Type B pancreatic cell (in vitro differentiated cells): ENCODE results near the gene GALK2. TPM values are rescaled to one million over a fixed set of nuclear protein-coding genes. Genes with fewer than 3 reads are reported as not detected.

Source experiments
- DNase-seq: peaks from one replicate; pipeline ENCODE4 v3.0.0; 2021; ENCODE audit warnings: mixed read lengths; ENCODE audit not compliant: unreplicated experiment; ENCODE audit errors: extremely low spot score
- H3K27ac Mint-ChIP-seq: 2 replicates; pipeline ENCODE4 v1.8.0; 2021; ENCODE audit warnings: mild to moderate bottlenecking, mixed read lengths
- H3K27me3 Mint-ChIP-seq: 2 replicates; pipeline ENCODE4 v1.8.0; 2021; ENCODE audit warnings: mixed read lengths
- H3K36me3 Mint-ChIP-seq: 2 replicates; pipeline ENCODE4 v1.8.0; 2021; ENCODE audit warnings: mixed read lengths
- H3K4me1 Mint-ChIP-seq: one replicate; pipeline ENCODE4 v1.8.0; 2021; ENCODE audit warnings: mixed read lengths; ENCODE audit not compliant: unreplicated experiment
- H3K4me3 Mint-ChIP-seq: 2 replicates; pipeline ENCODE4 v1.8.0; 2021; ENCODE audit warnings: mild to moderate bottlenecking, mixed read lengths
- H3K9me3 Mint-ChIP-seq: 2 replicates; pipeline ENCODE4 v1.8.0; 2021; ENCODE audit warnings: mixed read lengths
- long read RNA-seq: library from polyadenylated mRNA; unstranded; transcript quantifications from one replicate; pipeline ENCODE4 v2.0.0, GENCODE V29; 2020
- total RNA-seq: library from RNA; stranded (reverse); gene quantifications from 2 replicates; pipeline ENCODE4 v1.2.1, GENCODE V29; 2021; ENCODE audit warnings: low replicate concordance
- TF ChIP-seq, protein P1 (sequence below): fragments of 200-600 bp; sonication (generic); conservative IDR thresholded peaks from 2 replicates; pipeline ENCODE4 v1.5.0; 2021; ENCODE audit warnings: antibody characterized with exemption, mild to moderate bottlenecking

GALK2 gene
- total RNA-seq, result 24.9 and 26.9 TPM in 2 replicates
- long read RNA-seq, full-length matches to known transcripts, result 94 of 172 reads
- long read RNA-seq, partial matches to known transcripts, result 6 of 172 reads
- long read RNA-seq, other reads (novel, unspliced or antisense), result 72 of 172 reads

DNA sequence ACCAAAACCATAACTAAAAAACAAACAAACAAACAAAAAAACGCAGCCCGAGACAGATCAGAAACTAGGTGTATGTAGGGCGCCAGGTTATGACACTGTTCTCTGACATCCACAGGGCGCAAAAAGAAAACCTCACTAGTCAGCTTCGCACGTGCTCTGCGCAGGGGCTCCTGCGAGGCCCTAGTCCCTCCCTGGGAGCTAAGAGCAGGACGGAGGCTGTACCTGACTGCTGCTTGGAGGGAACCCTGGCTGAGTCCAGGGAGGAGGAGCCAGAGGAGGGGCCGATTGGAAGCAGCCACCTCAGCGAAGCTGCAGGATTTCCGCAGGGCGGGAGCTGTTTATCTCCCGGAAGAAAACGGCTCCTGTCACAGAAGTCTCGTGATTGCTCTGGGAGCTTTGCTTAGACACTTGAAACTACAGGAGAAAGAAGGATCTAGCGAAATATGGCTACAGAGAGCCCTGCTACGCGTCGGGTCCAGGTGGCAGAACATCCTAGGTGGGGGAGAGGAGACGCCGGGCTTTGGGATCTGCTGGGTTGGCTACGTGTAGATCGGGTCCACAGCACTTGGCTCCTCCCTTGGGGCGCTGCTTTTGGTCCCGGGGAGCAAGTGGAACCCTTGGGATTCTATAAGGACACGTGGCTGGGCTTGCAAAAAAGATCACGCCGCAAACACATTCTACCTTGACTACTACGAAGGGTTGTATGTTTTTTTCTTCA, at the start of gene GALK2:
Gene GALK2 (plus strand): TSS at position 368 of the 718 bp plus-strand sequence. CDS start 76 bp downstream, at position 444.
- peaks cover 17% of the 10 kb centered on the region for H3K4me1 Mint-ChIP-seq
- peak within 1 kb of the TSS; percentile 96 for H3K4me3 Mint-ChIP-seq
- TF ChIP-seq, protein P1, sequence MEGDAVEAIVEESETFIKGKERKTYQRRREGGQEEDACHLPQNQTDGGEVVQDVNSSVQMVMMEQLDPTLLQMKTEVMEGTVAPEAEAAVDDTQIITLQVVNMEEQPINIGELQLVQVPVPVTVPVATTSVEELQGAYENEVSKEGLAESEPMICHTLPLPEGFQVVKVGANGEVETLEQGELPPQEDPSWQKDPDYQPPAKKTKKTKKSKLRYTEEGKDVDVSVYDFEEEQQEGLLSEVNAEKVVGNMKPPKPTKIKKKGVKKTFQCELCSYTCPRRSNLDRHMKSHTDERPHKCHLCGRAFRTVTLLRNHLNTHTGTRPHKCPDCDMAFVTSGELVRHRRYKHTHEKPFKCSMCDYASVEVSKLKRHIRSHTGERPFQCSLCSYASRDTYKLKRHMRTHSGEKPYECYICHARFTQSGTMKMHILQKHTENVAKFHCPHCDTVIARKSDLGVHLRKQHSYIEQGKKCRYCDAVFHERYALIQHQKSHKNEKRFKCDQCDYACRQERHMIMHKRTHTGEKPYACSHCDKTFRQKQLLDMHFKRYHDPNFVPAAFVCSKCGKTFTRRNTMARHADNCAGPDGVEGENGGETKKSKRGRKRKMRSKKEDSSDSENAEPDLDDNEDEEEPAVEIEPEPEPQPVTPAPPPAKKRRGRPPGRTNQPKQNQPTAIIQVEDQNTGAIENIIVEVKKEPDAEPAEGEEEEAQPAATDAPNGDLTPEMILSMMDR, result no peak
- no peaks in the 10 kb centered on the region for H3K27me3 Mint-ChIP-seq
- H3K36me3 Mint-ChIP-seq, result peaks cover 5% of the 10 kb centered on the region
- no peaks in the 10 kb centered on the region for H3K9me3 Mint-ChIP-seq
- H3K27ac Mint-ChIP-seq, result peak within 1 kb of the TSS; percentile 96
- DNase-seq, result peak; percentile 83

DNA sequence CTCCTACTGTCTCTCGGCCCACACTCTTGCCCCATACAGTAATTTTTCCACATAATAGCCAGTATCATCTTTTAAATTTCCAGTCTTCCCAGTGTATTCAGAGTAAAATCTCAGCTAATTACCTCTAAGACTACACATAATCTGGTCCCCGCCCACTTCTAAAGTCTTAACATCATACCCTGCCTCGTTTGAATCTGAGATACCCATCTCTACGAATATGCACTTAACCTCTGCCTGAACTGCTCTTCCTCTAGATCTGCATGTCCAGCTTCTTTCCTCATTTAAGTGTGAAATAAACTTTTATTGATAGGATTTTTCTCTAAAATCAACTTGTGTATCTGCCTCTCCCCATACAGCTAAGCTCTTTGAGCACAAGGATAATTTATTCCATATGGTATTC, 49.2 kb upstream of the GALK2 start:
- DNase-seq, result no peak
- Mint-ChIP-seq H3K9me3 (no peaks in the 10 kb centered on the region), H3K27me3 (no peaks in the 10 kb centered on the region), H3K4me3 (no peak overlapping the region), H3K36me3 (peaks cover 8% of the 10 kb centered on the region), H3K27ac (no peak overlapping the region), H3K4me1 (no peaks in the 10 kb centered on the region)
- TF ChIP-seq, protein P1, result no peak

DNA sequence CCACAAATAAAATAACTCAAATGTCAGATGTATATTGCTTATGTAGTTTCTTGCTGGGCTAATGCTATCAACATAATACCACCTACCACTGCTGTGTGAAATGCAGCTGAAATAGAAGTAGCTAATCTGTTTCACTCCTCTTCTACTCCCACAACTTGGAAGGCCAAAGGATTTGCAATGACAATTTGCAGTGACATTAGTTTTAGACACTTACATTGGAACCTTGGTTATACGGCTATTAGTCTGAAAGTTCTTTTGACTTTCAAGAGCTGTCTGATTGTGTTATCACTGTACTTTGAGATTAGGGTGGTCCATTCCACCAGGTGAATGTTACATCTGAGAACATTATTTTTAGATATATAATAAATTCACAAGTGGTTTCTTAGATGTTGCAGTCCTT, 48.1 kb upstream of the GALK2 start:
- Mint-ChIP-seq H3K9me3 (no peaks in the 10 kb centered on the region), H3K36me3 (peaks cover 1% of the 10 kb centered on the region), H3K27me3 (no peaks in the 10 kb centered on the region), H3K4me3 (no peak overlapping the region), H3K4me1 (no peaks in the 10 kb centered on the region), H3K27ac (no peak overlapping the region)
- TF ChIP-seq, protein P1, result no peak
- DNase-seq, result no peak

DNA sequence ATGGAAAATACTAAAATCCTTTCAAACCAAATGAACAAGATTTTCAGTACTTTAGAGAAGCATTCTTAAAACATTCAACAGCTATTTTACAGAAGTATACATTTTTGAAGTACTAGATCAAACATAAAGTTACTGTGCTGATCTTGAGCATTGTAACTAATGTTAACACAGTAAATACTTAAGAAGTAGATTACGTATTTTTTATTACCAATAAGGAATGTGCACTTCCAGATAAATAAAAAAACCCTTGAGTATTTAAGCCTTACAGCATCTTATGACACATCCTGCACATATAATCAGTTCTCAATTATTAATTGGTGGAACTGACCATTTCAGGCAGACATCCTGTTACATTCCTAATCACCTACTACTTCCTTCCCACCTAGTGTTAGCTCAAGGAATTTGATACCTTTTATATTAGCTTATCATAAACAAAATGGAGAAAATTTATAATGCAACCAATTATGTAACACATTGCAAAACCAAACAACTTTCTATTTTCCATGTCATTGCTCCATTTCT, 47.4 kb upstream of the GALK2 start:
- TF ChIP-seq, protein P1, result peak; percentile 18
- no peaks in the 10 kb centered on the region for H3K4me1 Mint-ChIP-seq
- no peaks in the 10 kb centered on the region for H3K27me3 Mint-ChIP-seq
- no peak overlapping the region for H3K27ac Mint-ChIP-seq
- H3K9me3 Mint-ChIP-seq, result no peaks in the 10 kb centered on the region
- no peak for DNase-seq
- H3K36me3 Mint-ChIP-seq, result no peaks in the 10 kb centered on the region
- no peak overlapping the region for H3K4me3 Mint-ChIP-seq

DNA sequence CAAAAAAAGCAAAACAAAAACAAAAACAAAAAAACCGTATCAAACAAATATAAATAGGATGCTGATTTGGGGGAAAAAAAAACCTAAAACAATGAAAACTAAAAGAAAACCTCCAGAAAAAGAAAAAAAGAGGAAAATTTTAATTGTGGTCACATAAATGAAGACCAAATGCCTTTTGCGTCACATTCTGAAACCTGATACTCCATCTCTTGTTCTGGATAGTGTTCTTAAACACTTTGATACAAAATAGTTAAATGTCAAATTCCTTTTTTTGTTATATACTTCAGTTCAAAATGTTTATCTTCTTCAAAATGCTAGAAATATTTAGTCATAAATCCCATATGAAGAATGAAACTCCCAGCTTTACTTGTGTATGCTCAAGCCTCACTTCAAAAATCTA, 45.7 kb upstream of the GALK2 start:
- DNase-seq, result no peak
- H3K4me3 Mint-ChIP-seq, result no peak overlapping the region
- H3K9me3 Mint-ChIP-seq, result no peaks in the 10 kb centered on the region
- H3K36me3 Mint-ChIP-seq, result no peaks in the 10 kb centered on the region
- TF ChIP-seq, protein P1, result no peak
- no peaks in the 10 kb centered on the region for H3K4me1 Mint-ChIP-seq
- no peaks in the 10 kb centered on the region for H3K27me3 Mint-ChIP-seq
- H3K27ac Mint-ChIP-seq, result no peak overlapping the region
